ENCODE data around the gene RPS6KC1.

GRCh38 chr1:213041443-213041842, 9.6 kb upstream of the RPS6KC1 start:
- TF ChIP-seq CTCF (conservative IDR thresholded peaks at IDR 0.05 in 1 of 2, IDR thresholded peaks at IDR 0.05 in 1 of 2; ENCODE audit: extremely low read depth in 1 of 2, insufficient read depth in 1 of 2, low read depth in 1 of 2, low read length in 2 of 2), result no peak
- TF ChIP-seq EZH2 (IDR thresholded peaks at IDR 0.05; ENCODE audit: borderline replicate concordance, low read length), result no peak

Data from mammary epithelial cell (primary cell).